ENCODE results near the gene CASP4. TPM values are rescaled to one million over a fixed set of nuclear protein-coding genes. Genes with fewer than 3 reads are reported as not detected.
A peak's percentile ranks its signal among the peaks of the same experiment; 100 is the strongest.

Gene CASP4
- total RNA-seq, 4 donors from 2014 or later: 21.3 to 107 (median 23.2) TPM

DNA sequence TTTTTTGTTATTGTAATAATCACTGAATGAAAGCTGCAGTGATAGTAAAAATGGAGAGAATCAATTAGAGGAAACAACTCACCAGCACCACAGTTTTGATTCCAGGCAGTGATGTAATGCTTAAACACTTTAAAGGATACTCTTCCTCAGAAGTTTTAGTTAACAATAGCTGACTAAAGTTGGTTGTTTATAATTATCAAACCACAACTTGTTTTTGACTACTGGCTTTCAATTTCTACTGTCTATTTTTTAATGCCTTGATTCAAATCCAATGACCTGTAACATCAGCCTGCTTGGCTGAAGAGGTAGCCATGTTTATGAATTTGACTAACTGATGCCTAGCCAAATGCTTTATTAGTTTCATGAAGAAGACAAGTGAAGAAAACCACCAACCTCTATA, 51.9 kb downstream of the CASP4 start:
- H3K27ac ChIP-seq (replicated peaks in 1 of 4): peak overlapping the region; percentile 73 to 75 (median 74)
- intact Hi-C loops (cut with DNase I): no loop called here
- H3K27me3 ChIP-seq: no peaks in the 10 kb centered on the region
- peak overlapping the region; percentile 9 to 62 (median 48) for H3K4me3 ChIP-seq
- no peak for TF ChIP-seq EP300 (IDR thresholded peaks at IDR 0.05)
- TF ChIP-seq, protein P1, sequence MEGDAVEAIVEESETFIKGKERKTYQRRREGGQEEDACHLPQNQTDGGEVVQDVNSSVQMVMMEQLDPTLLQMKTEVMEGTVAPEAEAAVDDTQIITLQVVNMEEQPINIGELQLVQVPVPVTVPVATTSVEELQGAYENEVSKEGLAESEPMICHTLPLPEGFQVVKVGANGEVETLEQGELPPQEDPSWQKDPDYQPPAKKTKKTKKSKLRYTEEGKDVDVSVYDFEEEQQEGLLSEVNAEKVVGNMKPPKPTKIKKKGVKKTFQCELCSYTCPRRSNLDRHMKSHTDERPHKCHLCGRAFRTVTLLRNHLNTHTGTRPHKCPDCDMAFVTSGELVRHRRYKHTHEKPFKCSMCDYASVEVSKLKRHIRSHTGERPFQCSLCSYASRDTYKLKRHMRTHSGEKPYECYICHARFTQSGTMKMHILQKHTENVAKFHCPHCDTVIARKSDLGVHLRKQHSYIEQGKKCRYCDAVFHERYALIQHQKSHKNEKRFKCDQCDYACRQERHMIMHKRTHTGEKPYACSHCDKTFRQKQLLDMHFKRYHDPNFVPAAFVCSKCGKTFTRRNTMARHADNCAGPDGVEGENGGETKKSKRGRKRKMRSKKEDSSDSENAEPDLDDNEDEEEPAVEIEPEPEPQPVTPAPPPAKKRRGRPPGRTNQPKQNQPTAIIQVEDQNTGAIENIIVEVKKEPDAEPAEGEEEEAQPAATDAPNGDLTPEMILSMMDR (IDR thresholded peaks at IDR 0.05): no peak
- no peak for TF ChIP-seq POLR2AphosphoS5 (IDR thresholded peaks at IDR 0.05)
- TF ChIP-seq POLR2A (IDR thresholded peaks at IDR 0.05; ENCODE audit: low read depth): no peak
- no peaks in the 10 kb centered on the region for H3K9me3 ChIP-seq
- no peaks in the 10 kb centered on the region for H3K36me3 ChIP-seq
- no peak for DNase-seq (ENCODE audit: extremely low spot score)
- H3K4me1 ChIP-seq: peaks cover 6 to 29% (median 19%) of the 10 kb centered on the region in 4 donors

- intact Hi-C loops (cut with DNase I): no loop called here
- Histone ChIP-seq H3K9me3 (no peaks in the 10 kb centered on the region), H3K27ac (replicated peaks in 1 of 4) (no peak overlapping the region), H3K4me1 (peaks cover 3 to 14% (median 12%) of the 10 kb centered on the region in 4 donors), H3K36me3 (peaks cover 0 to 9% (median 0%) of the 10 kb centered on the region in 4 donors), H3K27me3 (no peaks in the 10 kb centered on the region), H3K4me3 (no peak overlapping the region)
- no peak for DNase-seq (ENCODE audit: extremely low spot score)
- 91% methylated on average over 3 of the region's 3 CpGs for WGBS
- no peak for TF ChIP-seq EP300 (IDR thresholded peaks at IDR 0.05)
- no peak for TF ChIP-seq POLR2A (IDR thresholded peaks at IDR 0.05; ENCODE audit: low read depth)
- TF ChIP-seq, protein P1 (IDR thresholded peaks at IDR 0.05): no peak
- no peak for TF ChIP-seq POLR2AphosphoS5 (IDR thresholded peaks at IDR 0.05)
These were observed 56.3 kb downstream of the CASP4 start for GRCh38 chr11:104912102-104912501.

DNA sequence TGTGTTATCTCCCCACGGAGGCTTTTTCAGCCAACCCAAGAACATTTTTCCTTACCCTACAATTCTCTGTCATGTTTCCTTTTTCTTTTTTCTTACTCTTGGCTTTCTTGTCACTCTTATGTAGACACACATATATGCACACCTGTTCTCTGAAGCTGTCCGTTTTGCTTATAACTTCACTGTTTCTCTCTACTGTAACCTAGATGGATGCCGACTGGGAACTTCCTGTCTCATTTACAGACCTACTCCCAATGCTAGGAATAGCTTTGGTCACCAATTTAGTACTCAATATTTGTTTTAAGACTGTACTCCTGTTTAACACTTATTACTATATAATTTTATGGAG, 60.2 kb downstream of the CASP4 start:
- H3K27me3 ChIP-seq: no peaks in the 10 kb centered on the region
- no peaks in the 10 kb centered on the region for H3K9me3 ChIP-seq
- H3K27ac ChIP-seq (replicated peaks in 1 of 4): no peak overlapping the region
- TF ChIP-seq EP300 (IDR thresholded peaks at IDR 0.05) (no peak), POLR2AphosphoS5 (IDR thresholded peaks at IDR 0.05) (no peak)
- TF ChIP-seq, protein P1 (IDR thresholded peaks at IDR 0.05): no peak
- no peak for DNase-seq (ENCODE audit: extremely low spot score)
- no peak overlapping the region for H3K4me3 ChIP-seq
- no peaks in the 10 kb centered on the region for H3K4me1 ChIP-seq
- intact Hi-C loops (cut with DNase I): no loop called here
- 87% methylated on average over 3 of the region's 3 CpGs for WGBS
- peaks cover 0 to 9% (median 0%) of the 10 kb centered on the region in 4 donors for H3K36me3 ChIP-seq

DNA sequence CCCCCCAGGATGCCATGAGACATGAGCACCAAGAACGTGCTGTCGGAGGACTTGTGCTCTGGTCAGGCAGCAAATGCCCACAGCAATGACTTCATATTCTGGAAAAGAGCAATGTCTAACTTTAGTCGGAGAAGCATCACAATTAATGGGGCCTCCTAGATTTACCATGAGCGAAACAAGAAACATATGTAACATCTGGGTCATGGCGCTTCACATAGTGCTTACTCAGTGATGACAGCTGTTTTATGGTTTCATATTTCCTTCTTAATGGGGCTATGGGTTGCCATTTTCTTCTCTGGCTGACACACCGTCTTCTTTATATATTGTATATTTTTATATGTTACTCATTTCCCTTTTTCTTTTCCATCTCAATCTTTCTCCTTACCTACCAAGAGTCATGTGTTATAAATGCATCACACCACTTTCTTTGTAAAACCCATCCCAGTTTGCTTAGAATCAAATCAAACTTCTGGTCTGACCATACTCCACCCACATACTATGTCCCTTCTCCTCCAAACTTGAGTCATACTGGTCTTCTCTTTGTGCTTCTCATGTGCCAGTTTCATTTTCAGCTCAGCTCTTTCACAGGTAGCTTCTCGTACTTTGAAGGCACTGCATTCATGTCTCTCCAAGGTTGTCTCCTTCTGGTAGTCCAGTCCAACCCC, 60.7 kb downstream of the CASP4 start:
- WGBS: 76% methylated on average over 7 of the region's 7 CpGs
- TF ChIP-seq POLR2AphosphoS5 (IDR thresholded peaks at IDR 0.05): no peak
- TF ChIP-seq EP300 (IDR thresholded peaks at IDR 0.05): no peak
- TF ChIP-seq, protein P1 (IDR thresholded peaks at IDR 0.05): no peak
- no peak for TF ChIP-seq POLR2A (IDR thresholded peaks at IDR 0.05; ENCODE audit: low read depth)
- intact Hi-C loops (cut with DNase I): no loop called here

DNA sequence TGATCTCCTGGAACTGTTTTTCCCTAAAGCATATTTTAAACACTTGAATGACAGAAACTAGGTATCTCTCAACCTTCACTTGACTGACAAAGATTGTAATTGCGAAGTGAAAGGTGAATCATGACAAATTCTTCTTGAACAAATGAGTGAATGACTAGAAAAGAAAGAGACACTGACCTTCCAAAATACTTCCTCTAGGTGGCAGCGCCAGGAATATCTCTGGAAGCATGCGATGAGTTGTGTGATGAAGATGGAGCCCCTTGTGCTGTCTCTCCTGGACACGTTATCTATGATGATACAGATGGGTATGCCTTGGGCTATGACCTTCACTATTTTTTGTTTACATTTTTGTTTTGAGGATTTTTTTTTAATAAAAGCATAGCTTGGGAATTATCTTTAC, 63.1 kb downstream of the CASP4 start:
- intact Hi-C loops (cut with DNase I): no loop called here
- TF ChIP-seq, protein P1 (IDR thresholded peaks at IDR 0.05): no peak
- TF ChIP-seq POLR2AphosphoS5 (IDR thresholded peaks at IDR 0.05) (no peak), POLR2A (IDR thresholded peaks at IDR 0.05; ENCODE audit: low read depth) (no peak), EP300 (IDR thresholded peaks at IDR 0.05) (no peak)
- Histone ChIP-seq H3K27ac (replicated peaks in 1 of 4) (no peak overlapping the region), H3K36me3 (peaks cover 0 to 9% (median 0%) of the 10 kb centered on the region in 4 donors), H3K27me3 (no peaks in the 10 kb centered on the region), H3K4me3 (no peak overlapping the region), H3K4me1 (no peaks in the 10 kb centered on the region), H3K9me3 (no peaks in the 10 kb centered on the region)
- 94% methylated on average over 4 of the region's 4 CpGs for WGBS
- no peak for DNase-seq (ENCODE audit: extremely low spot score)

More for the DNA sequence above, 60.7 kb downstream of the CASP4 start:
- Histone ChIP-seq H3K4me1 (no peaks in the 10 kb centered on the region), H3K27ac (replicated peaks in 1 of 4) (no peak overlapping the region), H3K4me3 (no peak overlapping the region), H3K27me3 (no peaks in the 10 kb centered on the region), H3K9me3 (no peaks in the 10 kb centered on the region), H3K36me3 (peaks cover 0 to 9% (median 0%) of the 10 kb centered on the region in 4 donors)
- DNase-seq (ENCODE audit: extremely low spot score): no peak

Data from esophagus muscularis mucosa (tissue), 4 donors.